HEK293 (cell line): ENCODE results near the gene SH3YL1.

Source experiments
- CTCF ChIA-PET: fragments of 350-600 bp; formaldehyde crosslinking; extraction: SDS; loops from one replicate; lab custom pipeline; 2021; ENCODE audit warnings: antibody characterized with exemption; lab: Yijun Ruan, JAX
- POLR2A ChIA-PET: fragments of 300-600 bp; formaldehyde crosslinking; extraction: SDS; loops from one replicate; lab custom pipeline; 2020; ENCODE audit warnings: antibody characterized with exemption, inconsistent platforms; lab: Yijun Ruan, JAX
- H3K27ac ChIP-seq: fragments of 200-500 bp; sonication (Bioruptor generic); 2 replicates; pipeline ENCODE4 v1.5.1; 2014; ENCODE audit warnings: low read depth, low read length, control low read depth, inconsistent platforms; ENCODE audit errors: extremely low read depth
- H3K36me3 ChIP-seq, 2 experiments: fragments of 200-500 bp in 1 of 2; sonication (Bioruptor generic) in 1 of 2; 1 replicate in 1 of 2; 2 replicates in 1 of 2; pipeline ENCODE4 v1.5.1; 2014 to 2017; ENCODE audit warnings: inconsistent platforms in 2 of 2, low read length in 2 of 2; ENCODE audit not compliant: control insufficient read depth in 2 of 2, insufficient read depth in 1 of 2
- H3K4me1 ChIP-seq: fragments of 200-500 bp; sonication (Bioruptor generic); 2 replicates; pipeline ENCODE4 v1.5.1; 2014; ENCODE audit warnings: mild to moderate bottlenecking, low read length, inconsistent platforms; ENCODE audit not compliant: control insufficient read depth, insufficient read depth
- H3K4me3 ChIP-seq: 2 replicates; pipeline ENCODE4 v1.5.1; 2011; ENCODE audit warnings: low read depth, mild to moderate bottlenecking, control low read depth, low read length, moderate library complexity
- H3K9me3 ChIP-seq: fragments of 200-500 bp; sonication (Bioruptor generic); 2 replicates; pipeline ENCODE4 v1.5.1; 2014; ENCODE audit warnings: low read depth, low read length, inconsistent platforms; ENCODE audit not compliant: control insufficient read depth, insufficient read depth
- GLI2 ChIP-seq: fragments of 450-650 bp; formaldehyde crosslinking; IDR thresholded peaks from 2 replicates; pipeline ENCODE4; 2017; ENCODE audit warnings: missing biosample characterization, missing genetic modification characterization, low read depth, borderline replicate concordance
- GLI4 ChIP-seq: fragments of 450-650 bp; formaldehyde crosslinking; IDR thresholded peaks from 2 replicates; pipeline ENCODE4 v1.5.1; 2016; ENCODE audit warnings: missing biosample characterization, missing genetic modification characterization
- HOXC10 ChIP-seq: sonication (generic); formaldehyde crosslinking; IDR thresholded peaks from 2 replicates; pipeline ENCODE4 v1.8.1; 2023; ENCODE audit warnings: mild to moderate bottlenecking, missing genetic modification reagents
- INSM2 ChIP-seq: fragments of 450-650 bp; formaldehyde crosslinking; IDR thresholded peaks from 2 replicates; pipeline ENCODE4 v1.5.1; 2016; ENCODE audit warnings: missing biosample characterization, missing genetic modification characterization
- KLF10 ChIP-seq: fragments of 450-650 bp; IDR thresholded peaks from 2 replicates; pipeline ENCODE4 v1.5.1; 2018; ENCODE audit warnings: missing biosample characterization, mild to moderate bottlenecking, missing genetic modification characterization
- KLF7 ChIP-seq: fragments of 450-650 bp; formaldehyde crosslinking; IDR thresholded peaks from 2 replicates; pipeline ENCODE4 v1.5.1; 2016; ENCODE audit warnings: missing biosample characterization, missing genetic modification characterization, borderline replicate concordance
- OSR2 ChIP-seq: fragments of 450-650 bp; formaldehyde crosslinking; IDR thresholded peaks from 2 replicates; pipeline ENCODE4 v1.5.1; 2016; ENCODE audit warnings: missing biosample characterization, missing genetic modification characterization
- ZBTB10 ChIP-seq: fragments of 450-650 bp; formaldehyde crosslinking; IDR thresholded peaks from 2 replicates; pipeline ENCODE4 v1.5.1; 2016; ENCODE audit warnings: missing biosample characterization, missing genetic modification characterization
- ZNF114 ChIP-seq: fragments of 450-650 bp; formaldehyde crosslinking; IDR thresholded peaks from 2 replicates; pipeline ENCODE4 v1.5.0; 2017; ENCODE audit warnings: missing biosample characterization, missing genetic modification characterization
- ZNF157 ChIP-seq: fragments of 450-650 bp; formaldehyde crosslinking; IDR thresholded peaks from 2 replicates; pipeline ENCODE4 v1.5.1; 2016; ENCODE audit warnings: missing biosample characterization, missing genetic modification characterization
- ZNF174 ChIP-seq: fragments of 450-650 bp; formaldehyde crosslinking; IDR thresholded peaks from 2 replicates; pipeline ENCODE4 v1.5.0; 2017; ENCODE audit warnings: missing biosample characterization, mild to moderate bottlenecking, missing genetic modification characterization
- ZNF175 ChIP-seq: fragments of 450-650 bp; formaldehyde crosslinking; IDR thresholded peaks from 2 replicates; pipeline ENCODE4 v1.5.1; 2016; ENCODE audit warnings: missing biosample characterization, missing genetic modification characterization
- ZNF274 ChIP-seq, 2 experiments: fragments of 200-500 bp in 1 of 2; fragments of 450-650 bp in 1 of 2; sonication (Bioruptor generic) in 1 of 2; formaldehyde crosslinking in 1 of 2; IDR thresholded peaks; 2 replicates each; pipeline versions ENCODE4 v1.5.1 to v1.6.1; 2014 to 2016; ENCODE audit warnings: borderline replicate concordance in 1 of 2, inconsistent platforms in 1 of 2, low read length in 1 of 2, missing biosample characterization in 1 of 2, missing genetic modification characterization in 1 of 2
- ZNF302 ChIP-seq: fragments of 450-650 bp; formaldehyde crosslinking; IDR thresholded peaks from 2 replicates; pipeline ENCODE4 v1.5.1; 2016; ENCODE audit warnings: missing biosample characterization, missing genetic modification characterization, low read depth
- ZNF335 ChIP-seq: fragments of 450-650 bp; formaldehyde crosslinking; conservative IDR thresholded peaks from 2 replicates; pipeline ENCODE4 v1.5.1; 2016; ENCODE audit warnings: missing biosample characterization, missing genetic modification characterization
- ZNF37A ChIP-seq: fragments of 450-650 bp; IDR thresholded peaks from 2 replicates; pipeline ENCODE4 v1.5.1; 2018; ENCODE audit warnings: missing biosample characterization, missing genetic modification characterization
- ZNF416 ChIP-seq: fragments of 450-650 bp; formaldehyde crosslinking; IDR thresholded peaks from 2 replicates; pipeline ENCODE4 v1.5.1; 2016; ENCODE audit warnings: missing biosample characterization, missing genetic modification characterization
- ZNF426 ChIP-seq: fragments of 450-650 bp; formaldehyde crosslinking; IDR thresholded peaks from 2 replicates; pipeline ENCODE4 v1.5.1; 2017; ENCODE audit warnings: missing biosample characterization, missing genetic modification characterization, mild to moderate bottlenecking, inconsistent platforms, moderate library complexity
- ZNF433 ChIP-seq: fragments of 450-650 bp; formaldehyde crosslinking; IDR thresholded peaks from 2 replicates; pipeline ENCODE4 v1.5.1; 2016; ENCODE audit warnings: missing biosample characterization, missing genetic modification characterization, low read depth
- ZNF548 ChIP-seq: fragments of 450-650 bp; formaldehyde crosslinking; IDR thresholded peaks from 2 replicates; pipeline ENCODE4 v1.5.1; 2016; ENCODE audit warnings: missing biosample characterization, missing genetic modification characterization
- ZNF596 ChIP-seq: fragments of 450-650 bp; IDR thresholded peaks from 2 replicates; pipeline ENCODE4 v1.5.0; 2018; ENCODE audit warnings: missing biosample characterization, mild to moderate bottlenecking, missing genetic modification characterization, moderate library complexity
- ZNF654 ChIP-seq: fragments of 450-650 bp; formaldehyde crosslinking; IDR thresholded peaks from 2 replicates; pipeline ENCODE4 v1.5.1; 2016; ENCODE audit warnings: low read depth, missing biosample characterization, missing genetic modification characterization
- ZNF701 ChIP-seq: fragments of 450-650 bp; formaldehyde crosslinking; IDR thresholded peaks from 2 replicates; pipeline ENCODE4 v1.5.1; 2016; ENCODE audit warnings: missing biosample characterization, missing genetic modification characterization
- ZSCAN30 ChIP-seq: fragments of 450-650 bp; IDR thresholded peaks from 2 replicates; pipeline ENCODE4 v1.5.1; 2018; ENCODE audit warnings: missing biosample characterization, mild to moderate bottlenecking, missing genetic modification characterization, moderate library complexity

Gene SH3YL1

GRCh38 chr2:233030-233429 is 30.8 kb downstream of the SH3YL1 start:
- POLR2A ChIA-PET: no interaction called here
- Histone ChIP-seq H3K9me3 (no peaks in the 10 kb centered on the region), H3K4me1 (no peaks in the 10 kb centered on the region), H3K27ac (no peak overlapping the region), H3K4me3 (no peak overlapping the region), H3K36me3 (peaks cover 0 to 3% of the 10 kb centered on the region in 2 experiments; a peak in 1 of 3 replicates)
- CTCF ChIA-PET: interaction anchor here (0.6 kb wide), 1 partner anchor 164 kb away, joined by 4 read pairs; no protein-coding TSS in a partner anchor
- TF ChIP-seq ZNF701 (tag by site-specific recombination) (no peak), ZNF426 (no peak), ZNF157 (tag by site-specific recombination) (no peak), ZSCAN30 (tag by site-specific recombination) (no peak), ZNF274 (IDR thresholded peaks at IDR 0.05; ENCODE audit: low read length) (no peak), ZNF274 (tag by site-specific recombination; IDR thresholded peaks at IDR 0.05; ENCODE audit: borderline replicate concordance) (no peak), GLI4 (tag by site-specific recombination) (no peak), KLF10 (tag by site-specific recombination) (no peak), GLI2 (no peak), KLF7 (no peak), ZBTB10 (tag by site-specific recombination) (no peak), ZNF548 (tag by site-specific recombination) (no peak), ZNF654 (tag by site-specific recombination) (no peak), ZNF433 (tag by site-specific recombination) (no peak), ZNF596 (tag by site-specific recombination) (no peak), ZNF335 (no peak)
- TF ChIP-seq, all 188 proteins: peak for 0

- ChIA-PET POLR2A (no interaction called here), CTCF (interaction anchor here (0.7 kb wide), 1 partner anchor 27 kb away, joined by 4 read pairs; no protein-coding TSS in a partner anchor)
- no peak overlapping the region for H3K4me3 ChIP-seq
These were observed 32.2 kb downstream of the SH3YL1 start for GRCh38 chr2:231521-232185.

More at GRCh38 chr2:231521-232185, 32.2 kb downstream of the SH3YL1 start:
- Histone ChIP-seq H3K9me3 (no peaks in the 10 kb centered on the region), H3K4me1 (no peaks in the 10 kb centered on the region), H3K27ac (no peak overlapping the region), H3K36me3 (peaks cover 3% of the 10 kb centered on the region in 2 experiments; a peak in 2 of 3 replicates)
- TF ChIP-seq HOXC10 (CRISPR knock-in tag): no peak
- TF ChIP-seq OSR2 (tag by site-specific recombination): no peak
- no peak for TF ChIP-seq ZNF302
- no peak for TF ChIP-seq ZNF174 (tag by site-specific recombination)
- no peak for TF ChIP-seq ZNF416
- no peak for TF ChIP-seq ZNF114 (tag by site-specific recombination)
- no peak for TF ChIP-seq ZBTB10 (tag by site-specific recombination)
- no peak for TF ChIP-seq ZSCAN30 (tag by site-specific recombination)
- no peak for TF ChIP-seq INSM2 (tag by site-specific recombination)
- no peak for TF ChIP-seq ZNF37A (tag by site-specific recombination)
- no peak for TF ChIP-seq ZNF175 (tag by site-specific recombination)
